Effector memory CD4-positive, alpha-beta T cell (primary cell): Measurements from ENCODE around the gene NELFE.

Source experiments
- DNase-seq, 3 donors: peaks; one replicate each; pipeline ENCODE4 v3.0.0-alpha.2; 2020
- H3K27ac ChIP-seq: 2 replicates; pipeline ENCODE4 v1.7.0; 2013; ENCODE audit warnings: mild to moderate bottlenecking, low read length, moderate library complexity; ENCODE audit not compliant: insufficient read depth, poor library complexity, severe bottlenecking
- H3K27me3 ChIP-seq: replicated peaks from 2 replicates; pipeline ENCODE4 v1.7.0; 2013; ENCODE audit warnings: mild to moderate bottlenecking, low read length; ENCODE audit not compliant: insufficient read depth, control insufficient read depth, poor library complexity, severe bottlenecking
- H3K36me3 ChIP-seq: 2 replicates; pipeline ENCODE4 v1.7.0; 2013; ENCODE audit warnings: mild to moderate bottlenecking, low read length, moderate library complexity; ENCODE audit not compliant: control insufficient read depth, insufficient read depth
- H3K4me1 ChIP-seq: 2 replicates; pipeline ENCODE4 v1.7.0; 2013; ENCODE audit warnings: low read length, mild to moderate bottlenecking; ENCODE audit not compliant: control insufficient read depth, insufficient read depth, poor library complexity, severe bottlenecking
- H3K4me3 ChIP-seq: 2 replicates; pipeline ENCODE4 v1.7.0; 2013; ENCODE audit warnings: low read length, low read depth, mild to moderate bottlenecking; ENCODE audit not compliant: insufficient read depth, poor library complexity, severe bottlenecking
- H3K9me3 ChIP-seq: 2 replicates; pipeline ENCODE4 v1.7.0; 2013; ENCODE audit warnings: mild to moderate bottlenecking, low read length, moderate library complexity; ENCODE audit not compliant: control insufficient read depth

The NELFE gene

GRCh38 chr6:31949926-31950548, 8.7 kb downstream of the NELFE start:
- no peak for DNase-seq
- H3K36me3 ChIP-seq: peaks cover 42% of the 10 kb centered on the region

GRCh38 chr6:31948753-31949413, 9.9 kb downstream of the NELFE start:
- Histone ChIP-seq H3K4me3 (no peak overlapping the region), H3K36me3 (peaks cover 30% of the 10 kb centered on the region), H3K4me1 (no peaks in the 10 kb centered on the region), H3K9me3 (no peaks in the 10 kb centered on the region), H3K27ac (no peak overlapping the region), H3K27me3 (no peaks in the 10 kb centered on the region)
- no peak for DNase-seq

More at GRCh38 chr6:31949926-31950548, 8.7 kb downstream of the NELFE start:
- Histone ChIP-seq H3K4me1 (no peaks in the 10 kb centered on the region), H3K27me3 (no peaks in the 10 kb centered on the region), H3K4me3 (no peak overlapping the region), H3K9me3 (no peaks in the 10 kb centered on the region), H3K27ac (no peak overlapping the region)

GRCh38 chr6:31948306-31948705, 10.5 kb downstream of the NELFE start:
- H3K27ac ChIP-seq: no peak overlapping the region
- DNase-seq: no peak
- H3K36me3 ChIP-seq: peaks cover 25% of the 10 kb centered on the region
- no peaks in the 10 kb centered on the region for H3K27me3 ChIP-seq
- H3K4me1 ChIP-seq: no peaks in the 10 kb centered on the region
- no peaks in the 10 kb centered on the region for H3K9me3 ChIP-seq
- no peak overlapping the region for H3K4me3 ChIP-seq

GRCh38 chr6:31947864-31948263, 10.9 kb downstream of the NELFE start:
- Histone ChIP-seq H3K9me3 (no peaks in the 10 kb centered on the region), H3K36me3 (peaks cover 20% of the 10 kb centered on the region), H3K4me3 (no peak overlapping the region), H3K4me1 (no peaks in the 10 kb centered on the region), H3K27me3 (no peaks in the 10 kb centered on the region), H3K27ac (no peak overlapping the region)
- no peak for DNase-seq

DNA sequence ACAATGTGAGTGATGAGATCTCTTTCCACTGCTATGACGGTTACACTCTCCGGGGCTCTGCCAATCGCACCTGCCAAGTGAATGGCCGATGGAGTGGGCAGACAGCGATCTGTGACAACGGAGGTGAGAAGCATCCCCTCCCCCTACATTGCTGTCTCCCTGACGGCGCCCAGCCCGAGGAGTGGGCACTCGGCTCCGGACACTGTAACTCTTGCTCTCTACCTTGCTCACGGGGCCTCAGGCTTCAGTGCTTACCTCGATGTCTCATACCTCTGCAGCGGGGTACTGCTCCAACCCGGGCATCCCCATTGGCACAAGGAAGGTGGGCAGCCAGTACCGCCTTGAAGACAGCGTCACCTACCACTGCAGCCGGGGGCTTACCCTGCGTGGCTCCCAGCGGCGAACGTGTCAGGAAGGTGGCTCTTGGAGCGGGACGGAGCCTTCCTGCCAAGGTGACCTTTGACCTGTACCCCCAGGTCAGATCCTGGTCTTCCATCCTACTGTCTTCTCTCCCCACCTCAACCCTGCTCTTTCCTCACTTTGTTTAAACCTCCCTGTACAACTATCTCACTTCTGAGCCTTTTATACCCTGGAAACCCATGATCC, 11.6 kb downstream of the NELFE start:
- no peak for DNase-seq

DNA sequence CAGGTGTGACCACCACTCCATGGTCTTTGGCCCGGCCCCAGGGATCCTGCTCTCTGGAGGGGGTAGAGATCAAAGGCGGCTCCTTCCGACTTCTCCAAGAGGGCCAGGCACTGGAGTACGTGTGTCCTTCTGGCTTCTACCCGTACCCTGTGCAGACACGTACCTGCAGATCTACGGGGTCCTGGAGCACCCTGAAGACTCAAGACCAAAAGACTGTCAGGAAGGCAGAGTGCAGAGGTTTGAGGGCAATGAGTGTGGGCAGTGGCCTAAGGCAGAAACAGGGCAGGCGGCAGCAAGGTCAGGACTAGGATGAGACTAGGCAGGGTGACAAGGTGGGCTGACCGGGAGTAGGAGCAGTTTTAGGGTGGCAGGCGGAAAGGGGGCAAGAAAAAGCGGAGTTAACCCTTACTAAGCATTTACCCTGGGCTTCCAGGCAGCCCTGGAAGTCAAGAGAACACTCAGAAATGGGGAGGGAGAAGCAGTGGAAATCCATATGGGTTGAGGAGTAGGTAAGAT, 12.3 kb downstream of the NELFE start:
- Histone ChIP-seq H3K4me3 (no peak overlapping the region), H3K9me3 (no peaks in the 10 kb centered on the region), H3K4me1 (no peaks in the 10 kb centered on the region), H3K27ac (no peak overlapping the region), H3K27me3 (no peaks in the 10 kb centered on the region), H3K36me3 (peaks cover 8% of the 10 kb centered on the region)
- DNase-seq: no peak

More for the DNA sequence above, 11.6 kb downstream of the NELFE start:
- Histone ChIP-seq H3K9me3 (no peaks in the 10 kb centered on the region), H3K4me3 (no peak overlapping the region), H3K4me1 (no peaks in the 10 kb centered on the region), H3K27ac (no peak overlapping the region), H3K36me3 (peaks cover 15% of the 10 kb centered on the region), H3K27me3 (no peaks in the 10 kb centered on the region)

GRCh38 chr6:31945507-31946369, 13.0 kb downstream of the NELFE start, which contains the start of gene CFB:
CFB (plus strand) TSS chr6:31946095; CDS start chr6:31946222, 127 bp downstream.
- no peak for DNase-seq
- Histone ChIP-seq H3K27ac (no peak within 1 kb of the TSS), H3K36me3 (peaks cover under 1% of the 10 kb centered on the region), H3K27me3 (no peaks in the 10 kb centered on the region), H3K9me3 (no peaks in the 10 kb centered on the region), H3K4me3 (no peak within 1 kb of the TSS), H3K4me1 (no peaks in the 10 kb centered on the region)

DNA sequence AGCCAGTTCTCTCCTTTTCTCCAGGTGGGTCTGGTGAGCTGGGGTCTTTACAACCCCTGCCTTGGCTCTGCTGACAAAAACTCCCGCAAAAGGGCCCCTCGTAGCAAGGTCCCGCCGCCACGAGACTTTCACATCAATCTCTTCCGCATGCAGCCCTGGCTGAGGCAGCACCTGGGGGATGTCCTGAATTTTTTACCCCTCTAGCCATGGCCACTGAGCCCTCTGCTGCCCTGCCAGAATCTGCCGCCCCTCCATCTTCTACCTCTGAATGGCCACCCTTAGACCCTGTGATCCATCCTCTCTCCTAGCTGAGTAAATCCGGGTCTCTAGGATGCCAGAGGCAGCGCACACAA, 13.6 kb downstream of the NELFE start:
- H3K27me3 ChIP-seq: no peaks in the 10 kb centered on the region

GRCh38 chr6:31943742-31944141, 15.0 kb downstream of the NELFE start:
- Histone ChIP-seq H3K9me3 (no peaks in the 10 kb centered on the region), H3K4me1 (no peaks in the 10 kb centered on the region), H3K27ac (no peak overlapping the region), H3K27me3 (no peaks in the 10 kb centered on the region), H3K4me3 (no peak overlapping the region), H3K36me3 (no peaks in the 10 kb centered on the region)
- no peak for DNase-seq

More for the DNA sequence above, 13.6 kb downstream of the NELFE start:
- no peaks in the 10 kb centered on the region for H3K36me3 ChIP-seq
- no peak for DNase-seq
- H3K4me1 ChIP-seq: no peaks in the 10 kb centered on the region
- H3K4me3 ChIP-seq: no peak overlapping the region
- H3K9me3 ChIP-seq: no peaks in the 10 kb centered on the region
- H3K27ac ChIP-seq: no peak overlapping the region
